Transverse colon (tissue), 3 donors: ENCODE results near the gene GOLGA8M.
"Not testable (repeated sequence)": the region's sequence is repeated elsewhere in the genome, so short reads cannot be mapped to it uniquely, and the experiment has no call there.

Source experiments
- CTCF ChIP-seq, 5 experiments: fragments of 200-600 bp in 3 of 5; fragments of 450-650 bp in 2 of 5; sonication (generic) in 3 of 5; IDR thresholded peaks; 1 replicate in 2 of 5; 2 replicates in 3 of 5; pipeline ENCODE4 v1.5.1; 2016 to 2017; ENCODE audit warnings: antibody characterized with exemption in 5 of 5, inconsistent platforms in 3 of 5, mild to moderate bottlenecking in 2 of 5, moderate library complexity in 1 of 5
- POLR2A ChIP-seq: fragments of 450-650 bp; IDR thresholded peaks from one replicate; pipeline ENCODE4 v1.6.1; 2016; ENCODE audit warnings: antibody characterized with exemption, mild to moderate bottlenecking, moderate library complexity

- not testable (repeated sequence) for TF ChIP-seq CTCF (IDR thresholded peaks at IDR 0.05); POLR2A
Observed at GRCh38 chr15:28652538-28652937, 59.7 kb downstream of the GOLGA8M start.
